Smooth muscle cell (in vitro differentiated cells): ENCODE measurements around the gene CHRDL1. TPM values are rescaled to one million over a fixed set of nuclear protein-coding genes. Genes with fewer than 3 reads are reported as not detected.

Experiments
- DNase-seq: peaks from one replicate; lab custom pipeline; 2025; ENCODE audit not compliant: unreplicated experiment; lab: John Stamatoyannopoulos, UW
- H2AFZ ChIP-seq: fragments of 200-600 bp; sonication (generic); 2 replicates; pipeline ENCODE4 v1.6.0; 2016; ENCODE audit warnings: antibody characterized with exemption, low read depth, mild to moderate bottlenecking
- H3F3A ChIP-seq: fragments of 200-600 bp; sonication (generic); 2 replicates; pipeline ENCODE4 v1.6.0; 2017; ENCODE audit warnings: antibody characterized with exemption, low read depth
- H3K27ac ChIP-seq: fragments of 200-600 bp; sonication (generic); 2 replicates; pipeline ENCODE4 v1.5.1; 2016; ENCODE audit warnings: low read depth, mild to moderate bottlenecking
- H3K27me3 ChIP-seq: fragments of 200-600 bp; sonication (generic); 2 replicates; pipeline ENCODE4 v1.6.1; 2016; ENCODE audit warnings: low read depth, mild to moderate bottlenecking
- H3K36me3 ChIP-seq: fragments of 200-600 bp; sonication (generic); 2 replicates; pipeline ENCODE4 v1.5.1; 2016; ENCODE audit warnings: low read depth
- H3K4me1 ChIP-seq: fragments of 200-600 bp; sonication (generic); 2 replicates; pipeline ENCODE4 v1.5.1; 2016; ENCODE audit warnings: low read depth
- H3K4me2 ChIP-seq: fragments of 200-600 bp; sonication (generic); 2 replicates; pipeline ENCODE4 v1.6.0; 2016; ENCODE audit warnings: mild to moderate bottlenecking
- H3K4me3 ChIP-seq: fragments of 200-600 bp; sonication (generic); 2 replicates; pipeline ENCODE4 v1.5.1; 2016; ENCODE audit warnings: mild to moderate bottlenecking
- H3K79me2 ChIP-seq: fragments of 200-600 bp; sonication (generic); 2 replicates; pipeline ENCODE4 v1.6.0; 2016; ENCODE audit warnings: low read depth, mild to moderate bottlenecking
- H3K9ac ChIP-seq: fragments of 200-600 bp; sonication (generic); 2 replicates; pipeline ENCODE4 v1.6.0; 2016; ENCODE audit warnings: low read depth
- H3K9me3 ChIP-seq: fragments of 200-600 bp; sonication (generic); replicated peaks from 2 replicates; pipeline ENCODE4 v1.5.1; 2016; ENCODE audit warnings: low read depth
- H4K20me1 ChIP-seq: fragments of 200-600 bp; sonication (generic); 2 replicates; pipeline ENCODE4 v1.6.0; 2016; ENCODE audit warnings: low read depth
- CTCF ChIP-seq: fragments of 200-600 bp; sonication (generic); IDR thresholded peaks from 2 replicates; pipeline ENCODE4 v1.5.1; 2017; ENCODE audit warnings: borderline replicate concordance, mild to moderate bottlenecking, antibody characterized with exemption; ENCODE audit not compliant: insufficient read depth, poor library complexity, severe bottlenecking
- WGBS: methylation state at CpG from one replicate; pipeline ENCODE4 v1.1.7; 2016; ENCODE audit warnings: low lambda C conversion rate; 5-methylcytosine and 5-hydroxymethylcytosine counted together
- polyA plus RNA-seq: library from polyadenylated mRNA; unstranded; fragments of >200 nt; fragmentation: Nextera tagmentation; extraction: Ambion mirVana; gene quantifications from 2 replicates; pipeline ENCODE4 v1.2.1, GENCODE V29; 2016
- total RNA-seq: library from RNA; depleted of rRNA; stranded (reverse); fragments of >200 nt; gene quantifications from 2 replicates; pipeline ENCODE4 v1.2.3, GENCODE V29; 2014

Gene CHRDL1
- total and polyA plus RNA-seq, 2 experiments from 2014 or later, result not detected

GRCh38 chrX:110755611-110756010 lies 40.0 kb downstream of the CHRDL1 start:
- no peaks in the 10 kb centered on the region for H4K20me1 ChIP-seq
- H3K9me3 ChIP-seq, result no peaks in the 10 kb centered on the region
- H3K79me2 ChIP-seq, result no peaks in the 10 kb centered on the region
- DNase-seq, result no peak
- no peak overlapping the region for H2AFZ ChIP-seq
- no peaks in the 10 kb centered on the region for H3K4me1 ChIP-seq
- no peak for TF ChIP-seq CTCF
- H3K27me3 ChIP-seq, result no peaks in the 10 kb centered on the region
- no peak overlapping the region for H3K9ac ChIP-seq
- H3F3A ChIP-seq, result no peaks in the 10 kb centered on the region
- no peak overlapping the region for H3K4me3 ChIP-seq
- H3K4me2 ChIP-seq, result no peak overlapping the region
- WGBS, result 83% methylated on average over 3 of the region's 3 CpGs
- H3K27ac ChIP-seq, result no peak overlapping the region
- H3K36me3 ChIP-seq, result no peaks in the 10 kb centered on the region

GRCh38 chrX:110755061-110755460 lies 40.6 kb downstream of the CHRDL1 start:
- H3K4me1 ChIP-seq, result no peaks in the 10 kb centered on the region
- H2AFZ ChIP-seq, result no peak overlapping the region
- no peak for DNase-seq
- H3K27ac ChIP-seq, result no peak overlapping the region
- no peak overlapping the region for H3K9ac ChIP-seq
- WGBS, result 60% methylated on average over 3 of the region's 3 CpGs
- no peaks in the 10 kb centered on the region for H3F3A ChIP-seq
- no peak overlapping the region for H3K4me2 ChIP-seq
- H4K20me1 ChIP-seq, result no peaks in the 10 kb centered on the region
- H3K27me3 ChIP-seq, result no peaks in the 10 kb centered on the region
- no peak overlapping the region for H3K4me3 ChIP-seq
- H3K79me2 ChIP-seq, result no peaks in the 10 kb centered on the region
- no peaks in the 10 kb centered on the region for H3K36me3 ChIP-seq
- no peak for TF ChIP-seq CTCF
- H3K9me3 ChIP-seq, result no peaks in the 10 kb centered on the region

- WGBS, result 66% methylated on average over 7 of the region's 7 CpGs
- no peaks in the 10 kb centered on the region for H4K20me1 ChIP-seq
- no peaks in the 10 kb centered on the region for H3K79me2 ChIP-seq
- no peak overlapping the region for H3K4me3 ChIP-seq
- H3K27me3 ChIP-seq, result no peaks in the 10 kb centered on the region
- no peak overlapping the region for H3K27ac ChIP-seq
- H3F3A ChIP-seq, result no peaks in the 10 kb centered on the region
- peaks cover 2% of the 10 kb centered on the region for H3K9me3 ChIP-seq
- TF ChIP-seq CTCF, result no peak
- H3K9ac ChIP-seq, result no peak overlapping the region
- no peaks in the 10 kb centered on the region for H3K4me1 ChIP-seq
- H3K4me2 ChIP-seq, result no peak overlapping the region
- H3K36me3 ChIP-seq, result no peaks in the 10 kb centered on the region
- no peak for DNase-seq
- no peak overlapping the region for H2AFZ ChIP-seq
Measured at GRCh38 chrX:110750526-110751189, 45.0 kb downstream of the CHRDL1 start.

- no peaks in the 10 kb centered on the region for H3K79me2 ChIP-seq
- no peak overlapping the region for H3K4me2 ChIP-seq
- H3K4me3 ChIP-seq, result no peak overlapping the region
- no peaks in the 10 kb centered on the region for H4K20me1 ChIP-seq
- DNase-seq, result no peak
- H3F3A ChIP-seq, result no peaks in the 10 kb centered on the region
- TF ChIP-seq CTCF, result no peak
- H3K27me3 ChIP-seq, result no peaks in the 10 kb centered on the region
- H2AFZ ChIP-seq, result no peak overlapping the region
- no peaks in the 10 kb centered on the region for H3K36me3 ChIP-seq
- WGBS, result 70% methylated on average over 3 of the region's 3 CpGs
- H3K27ac ChIP-seq, result no peak overlapping the region
- no peak overlapping the region for H3K9ac ChIP-seq
- peaks cover 2% of the 10 kb centered on the region for H3K9me3 ChIP-seq
- no peaks in the 10 kb centered on the region for H3K4me1 ChIP-seq
Measured at GRCh38 chrX:110748256-110748806, 47.3 kb downstream of the CHRDL1 start.
